CD4-positive, alpha-beta T cell treated with Interleukin-2 at 100 ng/mL for 4 hours (primary cell): ENCODE results near the gene SHOC2.
A peak's percentile ranks its signal among the peaks of the same experiment; 100 is the strongest.
"Not testable (repeated sequence)": the region's sequence is repeated elsewhere in the genome, so short reads cannot be mapped to it uniquely, and the experiment has no call there.

Experiments used
- DNase-seq: peaks from one replicate; pipeline ENCODE4 v3.0.0-alpha.2; 2020; ENCODE audit warnings: low spot score

The SHOC2 gene

GRCh38 chr10:110901954-110902819 is 17.2 kb upstream of the SHOC2 start:
- no peak for DNase-seq

- DNase-seq = no peak
These were observed 15.8 kb upstream of the SHOC2 start for GRCh38 chr10:110903280-110904278.

- DNase-seq = no peak
These were observed 9.3 kb upstream of the SHOC2 start for GRCh38 chr10:110910138-110910537.

GRCh38 chr10:110912374-110912773 is 7.0 kb upstream of the SHOC2 start:
- DNase-seq = no peak

GRCh38 chr10:110914431-110914830 is 5.0 kb upstream of the SHOC2 start:
- DNase-seq = no peak

- no peak for DNase-seq
These were observed 4.4 kb upstream of the SHOC2 start for GRCh38 chr10:110915035-110915434.

- DNase-seq = not testable (repeated sequence)
These were observed 3.8 kb upstream of the SHOC2 start for GRCh38 chr10:110915600-110915999.

GRCh38 chr10:110916554-110917346 is 2.7 kb upstream of the SHOC2 start:
- DNase-seq = no peak

GRCh38 chr10:110918269-110918642 is 1.1 kb upstream of the SHOC2 start:
- peak; percentile 85 for DNase-seq

GRCh38 chr10:110918643-110919348 is 608 bp upstream of the SHOC2 start, which contains the start of gene BBIP1:
TSS of gene BBIP1 (minus strand) at chr10:110919180. CDS start at chr10:110918157, 1,023 bp downstream.
- DNase-seq = no peak

- peak; percentile 15 for DNase-seq
These were observed 822 bp downstream of the SHOC2 start for GRCh38 chr10:110919971-110920881.

- DNase-seq = no peak
These were observed 4.6 kb downstream of the SHOC2 start for GRCh38 chr10:110923856-110924493.

GRCh38 chr10:110927461-110927860 is 8.1 kb downstream of the SHOC2 start:
- peak; percentile 7 for DNase-seq

GRCh38 chr10:110931769-110932381 is 12.5 kb downstream of the SHOC2 start:
- DNase-seq = no peak

GRCh38 chr10:110932505-110933180 is 13.2 kb downstream of the SHOC2 start:
- DNase-seq = no peak

- DNase-seq = no peak
These were observed 17.4 kb downstream of the SHOC2 start for GRCh38 chr10:110936757-110937156.

- no peak for DNase-seq
These were observed 20.0 kb downstream of the SHOC2 start for GRCh38 chr10:110939419-110939818.

- no peak for DNase-seq
These were observed 25.5 kb downstream of the SHOC2 start for GRCh38 chr10:110944792-110945396.
